Right renal cortex interstitium (tissue), 3 donors: Measurements from ENCODE around the gene NDUFAF8. TPM values are rescaled to one million over a fixed set of nuclear protein-coding genes. Genes with fewer than 3 reads are reported as not detected.
A peak's percentile ranks its signal among the peaks of the same experiment; 100 is the strongest.

Experiments used
- DNase-seq, 3 donors: peaks; one replicate each; pipeline ENCODE4 v3.0.0-alpha.2; 2013; ENCODE audit warnings: low read depth in 3 of 3, low spot score in 2 of 3
- polyA plus RNA-seq, 3 donors: library from polyadenylated mRNA; unstranded; fragments of 120-200 nt; gene quantifications; one replicate each; pipeline ENCODE4 v1.2.1, GENCODE V29; 2013; ENCODE audit not compliant: insufficient read length in 3 of 3

NDUFAF8 gene, protein sequence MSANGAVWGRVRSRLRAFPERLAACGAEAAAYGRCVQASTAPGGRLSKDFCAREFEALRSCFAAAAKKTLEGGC
- 10 to 100 TPM; 41.1 to 59.0 (median 53.6) TPM for polyA plus RNA-seq

DNA sequence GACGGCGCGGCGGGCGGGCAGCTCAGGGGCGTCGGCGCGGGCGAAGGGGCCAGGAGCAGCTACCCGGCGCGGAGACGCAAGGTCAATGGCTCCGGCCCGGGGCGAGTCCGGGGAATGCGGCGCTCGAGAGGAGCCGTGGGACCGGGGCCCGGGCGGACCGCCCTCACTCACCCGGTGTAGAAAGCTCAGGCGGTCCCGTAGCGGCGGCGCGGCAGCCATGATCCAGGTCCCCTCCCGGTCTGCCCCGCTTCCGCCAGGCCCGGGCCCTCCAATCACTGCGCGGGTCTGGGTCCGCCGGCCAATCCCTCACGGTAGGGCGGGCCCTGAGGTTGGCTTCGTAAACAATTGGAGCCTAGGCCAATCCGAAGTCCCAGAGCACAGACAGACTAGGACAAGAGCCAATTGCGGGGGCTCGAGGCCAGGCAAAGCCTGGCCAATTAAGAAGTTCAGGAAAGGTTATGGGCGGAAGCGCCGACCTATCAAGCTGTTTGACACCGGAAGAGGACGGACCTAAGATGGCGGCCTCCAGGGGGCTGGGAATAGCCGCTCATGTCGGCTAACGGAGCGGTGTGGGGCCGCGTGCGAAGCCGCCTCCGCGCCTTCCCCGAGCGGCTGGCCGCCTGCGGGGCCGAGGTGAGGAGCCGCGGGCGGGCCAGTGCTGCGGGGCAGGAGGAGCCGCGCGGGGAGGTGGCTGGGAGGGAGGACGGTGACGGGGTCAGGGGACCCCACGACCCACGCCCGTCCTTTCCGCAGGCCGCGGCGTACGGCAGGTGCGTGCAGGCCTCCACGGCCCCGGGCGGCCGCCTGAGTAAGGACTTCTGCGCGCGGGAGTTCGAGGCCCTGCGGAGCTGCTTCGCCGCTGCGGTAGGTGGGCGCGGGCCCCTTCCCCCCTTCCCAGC, at the start of gene NDUFAF8, which contains the start of gene TEPSIN:
Gene NDUFAF8 (plus strand): TSS at position 504 of the 899 bp plus-strand sequence. CDS start 46 bp downstream, at position 550.
Gene TEPSIN (minus strand): TSS at position 241 of the 899 bp plus-strand sequence. CDS start 22 bp downstream, at position 219.
- DNase-seq, result peak; percentile 98 to 99 (median 99)

DNA sequence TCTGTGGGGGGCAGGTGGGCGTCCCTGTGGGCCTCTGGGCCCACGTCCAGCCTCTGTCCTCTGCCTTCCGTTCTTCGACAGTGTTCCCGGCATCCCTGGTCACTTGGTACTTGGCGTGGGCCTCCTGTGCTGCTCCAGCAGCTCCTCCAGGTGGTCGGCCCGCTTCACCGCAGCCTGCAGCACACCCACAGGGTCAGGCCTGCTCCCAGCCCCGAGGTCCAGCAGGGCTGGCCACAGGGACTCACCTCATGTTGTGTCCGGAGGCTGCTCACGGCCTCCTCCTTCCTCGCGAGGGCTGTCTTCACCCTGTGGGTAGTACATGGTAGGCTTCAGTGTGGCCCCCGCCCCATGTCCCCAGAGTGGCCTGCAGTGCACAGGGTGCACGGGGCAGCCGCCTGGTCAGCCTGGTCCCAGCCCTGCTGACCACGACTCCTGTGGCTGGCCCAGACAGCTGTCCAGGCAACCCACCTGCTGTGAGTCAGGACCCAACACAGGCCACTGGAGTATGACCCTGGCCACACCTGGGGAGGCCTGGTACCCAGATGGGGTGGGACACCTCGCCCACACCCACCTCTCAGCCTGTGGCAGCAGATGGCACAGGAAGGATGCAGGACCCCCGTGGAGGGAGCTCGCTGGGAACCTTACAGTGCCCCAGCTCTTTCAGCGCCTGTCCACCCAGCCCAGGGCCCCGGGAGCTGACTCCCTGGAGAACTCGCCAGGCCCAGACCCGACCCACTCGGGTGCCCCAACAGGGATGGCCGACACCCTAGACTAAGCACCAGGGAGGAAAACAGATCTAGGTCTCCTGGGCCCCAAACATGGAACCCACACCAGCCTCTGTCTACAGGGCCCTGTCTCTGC, 49.2 kb upstream of the NDUFAF8 start:
- no peak for DNase-seq

DNA sequence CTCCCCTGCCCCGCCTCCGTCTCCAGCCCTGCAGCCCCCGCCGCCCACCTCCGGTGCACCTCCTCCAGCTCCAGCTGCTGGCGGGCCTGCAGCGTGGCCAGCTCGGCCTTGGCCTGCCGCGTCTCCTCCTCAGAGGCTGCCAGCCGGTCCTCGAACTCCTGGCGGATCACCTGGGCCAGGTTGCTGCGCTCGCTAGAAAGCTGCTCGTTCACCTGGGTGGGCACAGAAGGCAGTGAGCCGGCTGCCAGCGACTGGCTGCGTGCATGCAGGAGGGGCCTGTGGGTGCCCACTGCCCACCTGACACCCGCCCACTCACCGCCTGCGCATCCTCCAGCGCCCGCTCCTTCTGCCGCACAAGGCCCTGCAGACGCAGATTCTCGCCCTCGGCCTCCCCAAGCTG, 48.5 kb upstream of the NDUFAF8 start:
- no peak for DNase-seq

DNA sequence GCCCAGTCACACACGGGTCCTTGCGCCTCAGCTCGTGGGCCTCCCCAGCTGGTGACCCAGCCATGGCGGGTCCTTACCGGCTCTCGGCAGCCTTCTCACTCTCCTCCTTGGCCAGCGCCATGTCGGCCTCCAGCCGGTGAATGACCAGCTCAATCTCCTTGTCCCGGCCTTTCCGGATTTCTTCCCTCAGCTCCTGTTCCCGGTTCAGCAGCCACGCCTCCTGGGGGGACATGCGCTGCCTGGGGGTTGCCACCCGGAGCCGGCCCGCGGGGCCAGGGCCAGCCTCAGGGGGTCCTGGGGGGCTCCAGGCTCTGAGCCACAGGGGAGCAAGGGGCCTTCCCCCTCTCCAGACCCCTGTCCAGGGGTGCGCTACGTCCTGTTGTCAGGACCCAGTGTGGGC, 48.0 kb upstream of the NDUFAF8 start:
- DNase-seq, result no peak

DNA sequence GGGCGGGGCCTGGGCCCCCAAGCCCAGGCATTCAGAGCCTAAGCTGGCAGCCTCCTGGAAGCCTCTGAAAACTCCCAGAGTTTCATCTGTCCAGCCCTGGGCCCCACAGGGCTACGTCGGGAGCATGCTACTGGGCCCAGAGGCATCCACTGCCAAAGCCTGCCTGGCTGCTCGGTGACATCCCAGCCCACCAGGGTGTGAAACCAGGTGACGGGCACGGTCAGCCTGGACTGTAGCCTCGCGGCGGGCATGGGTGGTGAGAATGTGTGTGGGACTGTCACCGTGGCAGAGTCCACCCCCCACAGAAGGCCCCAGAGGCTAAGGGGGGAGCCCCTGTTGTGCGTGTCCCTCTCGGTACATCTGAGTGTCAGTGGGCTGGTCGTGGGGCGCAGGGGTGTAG, 47.5 kb upstream of the NDUFAF8 start:
- no peak for DNase-seq

DNA sequence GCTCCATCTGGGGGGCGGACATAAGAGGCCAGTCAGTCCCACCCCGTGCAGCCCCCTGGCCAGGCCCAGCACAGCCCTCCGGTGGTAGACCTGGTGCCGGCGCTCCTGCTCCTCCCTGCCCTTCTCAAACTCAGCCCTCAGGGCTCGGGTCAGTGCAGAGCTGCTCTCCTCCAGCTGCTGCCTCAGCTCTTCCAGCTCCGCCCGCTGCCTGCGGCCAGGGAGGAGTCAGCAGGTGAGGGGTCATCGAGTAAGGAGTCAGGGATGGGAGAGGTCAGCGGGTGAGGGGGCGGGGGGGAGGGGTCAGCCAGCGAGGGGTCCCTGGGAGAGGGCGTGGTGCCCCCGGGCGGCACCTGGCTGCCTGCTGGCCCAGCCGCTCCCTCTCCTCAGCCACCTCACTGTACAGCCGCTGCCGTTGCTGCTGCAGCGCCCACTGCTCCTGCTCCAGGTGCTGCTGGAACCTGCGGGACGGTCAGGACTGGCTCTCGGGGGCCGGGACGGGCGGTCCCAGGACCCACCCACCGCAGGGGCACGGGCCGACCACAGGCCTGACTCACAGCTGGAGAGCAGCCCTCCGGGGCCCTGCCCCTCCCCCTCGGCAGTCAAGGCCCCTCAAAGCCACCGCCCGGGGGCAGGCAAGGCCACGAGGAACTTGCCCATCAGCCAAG, 46.6 kb upstream of the NDUFAF8 start:
- DNase-seq, result no peak

DNA sequence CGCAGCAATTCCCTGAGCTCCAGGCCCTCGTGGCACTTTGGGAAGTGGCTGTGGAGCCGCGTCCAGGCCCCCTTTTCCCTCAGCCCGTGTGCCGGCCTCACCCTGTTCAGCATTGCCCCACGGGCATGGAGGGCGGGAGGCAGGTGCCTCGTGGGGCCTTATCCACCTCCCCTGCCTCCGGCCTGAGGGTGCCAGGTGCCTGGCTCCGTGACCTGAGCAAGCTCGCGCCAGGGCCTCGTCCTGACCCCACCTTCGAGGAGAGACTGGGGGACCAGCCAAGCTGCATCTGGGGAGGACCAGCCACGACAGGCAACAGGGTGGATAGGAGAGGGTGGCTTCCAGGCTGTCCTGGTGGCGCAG, 46.1 kb upstream of the NDUFAF8 start:
- no peak for DNase-seq

DNA sequence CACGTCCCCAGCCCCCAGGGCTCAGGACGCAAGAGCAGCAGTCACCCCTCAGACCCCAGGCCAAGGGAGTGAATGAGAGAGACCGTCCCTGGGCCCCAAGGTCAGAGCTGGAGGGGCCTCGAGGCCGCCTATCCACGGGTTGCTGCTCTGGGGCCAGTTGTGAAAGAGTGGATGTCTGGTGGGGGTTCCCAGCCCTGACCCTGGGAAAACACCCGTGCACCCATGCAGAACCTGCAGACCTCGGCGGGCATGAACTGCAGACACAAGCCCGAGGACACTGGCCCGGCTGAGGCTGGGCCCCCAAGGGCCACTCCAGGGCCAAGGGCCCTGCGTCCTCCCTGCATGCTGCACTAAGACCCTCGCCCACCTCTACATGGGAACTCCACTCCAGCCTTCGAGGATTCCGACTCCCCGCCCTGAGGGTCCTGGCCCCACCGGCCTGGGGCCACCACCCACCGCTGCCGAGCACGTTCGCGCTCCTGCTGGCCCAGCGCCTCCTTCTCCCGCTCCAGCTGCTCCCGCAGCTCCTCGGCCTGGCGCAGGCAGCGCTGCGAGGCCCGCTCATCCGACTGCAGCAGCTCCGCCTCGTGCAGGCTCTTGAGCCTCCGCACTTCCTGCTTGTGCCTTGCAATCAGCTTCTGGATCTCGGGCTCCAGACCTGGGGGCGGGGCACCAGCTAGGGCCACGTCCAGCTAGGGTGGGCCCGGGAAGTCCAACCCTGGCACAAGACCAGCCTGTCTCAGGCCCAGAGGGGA, 45.5 kb upstream of the NDUFAF8 start:
- DNase-seq, result no peak

DNA sequence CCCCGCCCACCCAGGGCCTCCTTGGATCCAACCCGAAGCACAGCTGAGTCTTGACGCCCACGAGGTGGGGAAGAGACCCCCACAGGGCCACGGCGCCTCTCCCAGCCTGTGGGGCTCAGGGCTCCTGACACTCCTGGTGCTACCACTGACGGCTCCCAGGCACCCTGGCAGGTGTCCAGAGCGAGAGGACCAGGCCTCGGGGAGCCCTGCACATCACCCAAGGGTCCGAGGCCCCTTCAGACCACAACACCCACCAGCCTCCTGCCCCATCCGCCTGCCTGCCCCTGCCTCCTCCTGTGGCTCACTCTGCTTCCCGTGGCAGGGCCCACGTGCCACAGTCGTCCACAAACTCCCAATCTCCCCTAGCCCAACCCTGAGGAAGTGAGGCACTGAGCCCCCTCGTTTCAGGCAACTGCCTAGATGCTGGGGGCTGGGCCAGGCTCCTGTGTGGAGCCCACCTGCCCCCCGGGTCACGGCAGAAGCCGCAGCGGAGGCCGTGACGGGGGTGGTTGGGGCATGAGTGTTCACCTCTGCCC, 44.8 kb upstream of the NDUFAF8 start:
- no peak for DNase-seq

DNA sequence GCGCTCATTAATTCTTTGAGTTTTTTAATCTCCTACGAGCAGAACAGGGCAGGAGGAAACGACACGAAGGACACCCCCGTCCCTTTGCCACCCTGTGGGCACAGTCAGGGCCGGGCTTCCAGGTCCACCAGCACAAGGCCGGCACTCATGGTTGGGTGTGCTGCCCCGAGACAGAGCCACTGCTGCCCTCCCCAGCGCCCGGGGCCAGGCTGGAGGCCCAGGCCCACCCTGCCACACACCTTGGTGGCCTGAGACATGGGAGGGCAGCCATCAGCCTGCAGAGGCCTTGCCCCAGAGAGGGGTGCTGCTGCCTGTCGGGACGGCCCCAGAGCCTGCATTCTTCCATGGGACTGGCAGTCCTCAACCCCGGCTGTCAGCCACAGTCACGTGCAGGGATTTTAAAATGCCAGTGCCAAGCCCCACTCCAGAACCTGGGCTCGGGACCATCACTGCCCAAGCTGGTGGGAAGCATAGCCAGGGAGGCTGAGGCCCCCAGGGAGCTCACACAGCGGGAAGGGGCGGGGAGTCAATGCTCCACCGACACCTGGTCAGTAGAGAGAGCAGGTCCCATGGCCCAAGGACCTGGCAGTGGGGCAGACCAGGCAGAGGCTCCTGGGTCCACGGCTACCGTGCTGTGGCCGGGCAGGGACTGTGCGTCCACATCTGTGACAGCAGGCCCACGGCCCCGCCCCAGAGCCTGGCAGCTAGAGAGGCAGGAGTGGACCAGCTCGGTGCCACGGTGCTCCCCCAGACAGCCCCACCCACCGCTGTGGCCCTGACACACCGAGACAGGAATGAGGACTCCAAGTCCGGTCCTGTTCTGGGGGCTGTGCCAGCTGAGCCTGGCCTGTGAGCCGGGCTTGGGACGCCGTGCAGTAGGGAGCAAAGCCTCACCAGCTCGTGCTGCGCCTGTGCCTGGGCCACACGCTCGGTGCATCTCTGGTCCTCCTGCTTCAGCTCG, 43.9 kb upstream of the NDUFAF8 start:
- DNase-seq, result no peak

DNA sequence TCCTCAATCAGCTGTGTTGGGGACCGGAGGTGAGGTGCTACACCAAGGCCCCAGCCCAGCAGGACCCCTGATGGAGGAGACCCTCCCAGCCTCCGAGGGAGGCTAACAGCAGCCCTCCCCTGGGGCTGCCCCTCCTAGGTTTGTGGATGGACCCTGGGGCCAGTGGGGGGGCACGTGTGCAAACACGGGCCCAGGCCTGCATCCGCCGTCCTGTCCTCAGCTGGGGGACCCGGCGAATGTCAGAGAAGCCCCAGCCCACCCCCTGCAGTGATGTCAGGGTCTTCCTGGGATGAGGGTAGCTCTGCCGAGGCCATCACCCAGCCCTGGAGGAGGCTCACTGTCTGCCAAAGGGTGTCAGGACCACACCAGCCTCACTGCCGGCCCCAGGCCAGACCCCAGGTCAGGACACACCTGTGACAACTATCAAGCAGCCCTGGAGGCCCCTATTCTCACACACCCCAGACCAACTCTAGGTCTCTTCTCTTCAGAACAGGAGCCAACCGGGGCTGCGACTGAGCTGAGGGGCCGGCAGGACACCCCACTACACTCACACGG, 43.1 kb upstream of the NDUFAF8 start:
- no peak for DNase-seq

DNA sequence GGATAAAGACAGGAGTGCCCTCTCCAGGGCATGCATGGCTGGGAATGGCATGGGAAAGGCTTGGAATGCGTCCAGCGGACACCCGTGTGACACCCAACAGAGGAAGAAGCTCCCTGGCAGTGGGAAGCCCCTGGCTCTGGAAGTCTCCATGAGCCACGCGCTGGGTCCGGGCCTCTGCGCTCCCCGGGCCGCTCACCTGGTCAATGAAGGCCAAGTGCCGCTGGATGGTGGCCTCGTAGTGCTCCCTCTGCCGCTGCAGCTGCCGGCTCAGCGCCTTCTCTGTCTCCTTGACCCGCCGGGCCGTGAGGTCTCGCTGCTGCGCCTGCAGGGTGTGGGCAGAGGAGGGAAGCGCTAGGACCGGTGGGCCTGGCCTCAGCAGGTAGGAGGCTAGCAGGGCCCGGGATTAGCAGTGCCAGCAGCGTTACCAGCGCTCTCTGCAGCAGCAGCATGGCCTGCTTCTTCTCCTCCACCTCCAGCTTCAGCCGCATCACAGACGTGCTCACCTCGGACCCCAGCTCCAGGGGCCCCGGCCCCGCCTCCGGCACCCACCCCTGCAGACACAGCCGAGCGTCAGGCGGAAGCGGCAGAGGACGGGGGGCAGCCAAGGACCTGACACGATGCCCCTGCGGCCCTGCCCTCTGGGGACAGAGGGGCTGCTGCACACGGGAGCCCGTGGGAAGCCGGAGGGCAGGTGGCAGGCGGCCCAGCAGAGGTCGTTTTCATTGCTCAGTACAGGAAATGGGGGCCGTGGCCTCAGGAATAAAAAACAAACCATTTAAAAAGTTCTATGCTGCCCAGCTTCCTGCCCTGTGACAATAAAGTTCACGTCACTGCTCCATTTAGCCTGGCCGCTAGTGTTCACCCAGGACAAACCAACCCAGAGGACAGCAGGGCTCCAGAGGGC, 42.4 kb upstream of the NDUFAF8 start:
- DNase-seq, result no peak

DNA sequence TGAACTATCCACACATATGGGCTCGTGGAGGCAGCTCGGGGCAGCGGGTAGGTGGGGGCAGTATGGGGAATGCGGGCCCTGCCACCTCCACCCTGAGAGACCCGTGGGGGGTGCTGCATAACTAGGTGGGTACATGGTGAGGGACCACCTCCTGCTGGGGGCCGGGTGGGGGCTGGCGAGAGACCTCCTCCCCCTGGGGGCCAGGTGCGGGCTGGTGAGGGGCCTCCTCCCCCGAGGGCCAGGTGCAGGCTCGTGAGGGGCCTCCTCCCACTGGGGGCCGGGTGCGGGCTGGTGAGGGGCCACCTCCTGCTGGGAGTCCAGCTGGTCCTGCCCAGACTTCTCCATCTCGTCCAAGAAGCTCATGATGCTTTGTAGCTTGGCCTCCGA, 41.7 kb upstream of the NDUFAF8 start:
- DNase-seq, result no peak

DNA sequence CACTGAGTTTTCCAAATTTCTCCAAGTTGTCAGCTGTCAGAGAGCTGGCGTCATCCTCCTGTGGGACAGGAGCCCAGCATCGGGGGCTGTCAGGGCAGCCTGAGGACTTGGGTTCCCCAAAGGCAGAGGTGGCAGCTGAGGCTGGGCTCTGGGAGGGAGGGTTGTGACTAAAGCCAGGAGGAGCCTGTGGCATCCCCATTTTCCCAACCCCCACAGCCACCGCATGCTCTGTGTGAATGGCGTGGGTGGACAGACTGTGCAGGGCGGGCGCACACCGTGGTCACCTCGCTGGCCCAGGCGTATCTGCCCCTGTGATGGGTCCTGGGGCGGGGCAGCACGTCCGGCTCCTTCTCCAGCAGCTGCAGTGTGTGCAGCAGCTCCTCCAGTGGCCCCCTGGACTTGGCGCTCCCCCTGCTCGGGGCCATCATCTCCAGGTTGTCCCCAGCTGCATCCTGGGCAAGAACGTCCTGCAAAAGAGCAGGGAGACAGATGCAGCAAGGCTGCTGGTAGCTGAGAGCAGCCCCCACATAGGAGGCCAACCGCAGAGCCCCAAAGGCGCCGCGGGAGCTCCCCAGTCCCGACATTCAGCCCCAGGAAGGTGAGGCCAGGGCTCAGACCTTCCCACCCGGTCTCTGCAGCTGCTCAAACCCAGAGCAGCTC, 41.2 kb upstream of the NDUFAF8 start:
- DNase-seq, result no peak

DNA sequence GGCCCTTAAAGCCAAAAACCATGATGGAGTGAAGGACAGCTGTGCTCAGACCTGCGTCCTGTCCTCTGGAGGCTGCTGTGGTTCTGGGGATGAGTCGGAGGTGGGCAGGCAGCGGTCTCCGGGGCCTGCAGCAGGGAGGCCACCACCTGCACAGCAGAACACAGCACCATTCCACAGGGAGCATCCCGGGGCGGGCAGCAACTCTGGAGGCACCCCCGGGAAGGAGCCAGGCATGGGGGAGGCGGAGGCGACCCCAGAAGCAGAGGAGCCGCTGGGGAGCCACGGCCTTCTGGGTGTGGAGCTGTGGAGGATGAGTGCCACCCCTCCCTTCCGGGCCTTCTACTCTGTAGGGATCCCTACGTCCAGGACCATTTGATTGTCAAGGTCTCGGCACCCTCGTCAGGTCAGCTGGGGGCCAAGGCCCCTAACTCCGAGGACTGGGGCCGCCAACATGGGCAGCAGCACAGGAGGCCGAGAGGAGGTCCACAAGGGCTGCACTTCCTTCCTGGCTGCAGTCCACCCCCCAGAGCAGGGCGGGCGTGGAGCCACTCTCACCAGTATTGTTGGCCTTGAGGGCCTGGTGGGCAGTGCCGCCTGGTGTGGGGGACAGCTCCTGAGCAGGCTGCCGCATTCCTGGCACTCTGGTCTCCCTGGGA, 40.2 kb upstream of the NDUFAF8 start:
- DNase-seq, result no peak

DNA sequence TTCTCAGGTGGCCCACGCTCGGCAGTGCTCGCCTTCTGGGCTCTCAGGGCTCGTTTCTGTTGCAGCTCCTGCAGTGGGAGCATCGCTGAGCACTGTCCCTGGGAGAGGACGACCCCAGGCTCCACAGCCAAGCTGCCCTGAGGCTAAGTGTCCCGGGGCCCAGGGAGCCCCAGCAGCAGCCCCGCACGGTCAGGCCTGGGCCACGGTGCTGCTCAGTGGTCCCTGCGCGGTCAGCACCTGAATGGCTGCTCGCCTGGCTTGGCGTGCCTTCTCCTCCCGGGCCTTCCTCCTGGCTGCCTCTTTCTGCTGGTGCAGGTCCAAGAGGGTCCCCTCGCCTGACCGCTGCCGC, 39.7 kb upstream of the NDUFAF8 start:
- DNase-seq, result no peak
